Astrocyte (in vitro differentiated cells and primary cell): ENCODE data around the gene SLC7A9. TPM values are rescaled to one million over a fixed set of nuclear protein-coding genes. Genes with fewer than 3 reads are reported as not detected.
A peak's percentile ranks its signal among the peaks of the same experiment; 100 is the strongest.

ENCODE experiments used
- DNase-seq: peaks from one replicate; pipeline ENCODE4 v3.0.0-alpha.2; 2010; ENCODE audit warnings: low read depth
- FAIRE-seq: peaks from 2 replicates; lab custom pipeline; 2011; peaks lifted over from hg19 to GRCh38; lab: Jason Lieb, UNC
- H2AFZ ChIP-seq: 2 replicates; pipeline ENCODE4 v1.6.0; 2012; ENCODE audit warnings: low read depth, low read length, inconsistent platforms
- H3K27ac ChIP-seq: 2 replicates; pipeline ENCODE4 v1.5.1; 2011; ENCODE audit warnings: low read depth, low read length, inconsistent platforms
- H3K27me3 ChIP-seq: 2 replicates; pipeline ENCODE4 v1.6.0; 2011; ENCODE audit warnings: low read length, inconsistent platforms; ENCODE audit not compliant: insufficient read depth
- H3K36me3 ChIP-seq: 2 replicates; pipeline ENCODE4 v1.5.1; 2011; ENCODE audit warnings: low read length, inconsistent platforms; ENCODE audit not compliant: insufficient read depth
- H3K4me1 ChIP-seq: 2 replicates; pipeline ENCODE4 v1.5.1; 2011; ENCODE audit warnings: low read length, inconsistent platforms; ENCODE audit not compliant: insufficient read depth
- H3K4me2 ChIP-seq: 2 replicates; pipeline ENCODE4 v1.6.0; 2012; ENCODE audit warnings: low read length, inconsistent platforms
- H3K4me3 ChIP-seq: 2 replicates; pipeline ENCODE4 v1.5.1; 2011; ENCODE audit warnings: low read depth, mild to moderate bottlenecking, low read length, inconsistent platforms; ENCODE audit not compliant: insufficient read depth
- H3K79me2 ChIP-seq: 2 replicates; pipeline ENCODE4 v1.6.0; 2012; ENCODE audit warnings: mild to moderate bottlenecking, low read length, inconsistent platforms; ENCODE audit not compliant: insufficient read depth
- H3K9ac ChIP-seq: 2 replicates; pipeline ENCODE4 v1.6.0; 2012; ENCODE audit warnings: mild to moderate bottlenecking, low read length, inconsistent platforms
- H3K9me3 ChIP-seq: 2 replicates; pipeline ENCODE4 v1.5.1; 2012; ENCODE audit warnings: low read depth, mild to moderate bottlenecking, low read length, inconsistent platforms; ENCODE audit not compliant: insufficient read depth
- H4K20me1 ChIP-seq: 2 replicates; pipeline ENCODE4 v1.6.0; 2012; ENCODE audit warnings: low read length, inconsistent platforms; ENCODE audit not compliant: insufficient read depth
- H3K27ac Mint-ChIP-seq: one replicate; pipeline ENCODE4 v1.8.0; 2021; ENCODE audit warnings: mild to moderate bottlenecking, mixed read lengths; ENCODE audit not compliant: unreplicated experiment
- H3K27me3 Mint-ChIP-seq: one replicate; pipeline ENCODE4 v1.8.0; 2021; ENCODE audit warnings: low read depth, mixed read lengths; ENCODE audit not compliant: unreplicated experiment
- H3K36me3 Mint-ChIP-seq: one replicate; pipeline ENCODE4 v1.8.0; 2021; ENCODE audit warnings: low read depth, mixed read lengths; ENCODE audit not compliant: unreplicated experiment
- H3K4me1 Mint-ChIP-seq: one replicate; pipeline ENCODE4 v1.8.0; 2021; ENCODE audit warnings: low read depth, mixed read lengths; ENCODE audit not compliant: unreplicated experiment
- H3K4me3 Mint-ChIP-seq: one replicate; pipeline ENCODE4 v1.8.0; 2021; ENCODE audit warnings: mild to moderate bottlenecking, moderate library complexity, mixed read lengths; ENCODE audit not compliant: unreplicated experiment
- H3K9me3 Mint-ChIP-seq: one replicate; pipeline ENCODE4 v1.8.0; 2021; ENCODE audit warnings: mild to moderate bottlenecking, mixed read lengths; ENCODE audit not compliant: unreplicated experiment
- EZH2 ChIP-seq: IDR thresholded peaks from 2 replicates; pipeline ENCODE4 v1.6.1; 2012; ENCODE audit warnings: mild to moderate bottlenecking, low read length, inconsistent platforms; ENCODE audit not compliant: insufficient read depth
- total RNA-seq: library from RNA; stranded (reverse); gene quantifications from 2 replicates; pipeline ENCODE4 v1.2.1, GENCODE V29; 2021
- TF ChIP-seq, protein P1 (sequence below): IDR thresholded peaks from 2 replicates; pipeline ENCODE4 v1.5.1; 2011; ENCODE audit warnings: low read depth, mild to moderate bottlenecking, inconsistent platforms, low read length, moderate library complexity; ENCODE audit not compliant: insufficient read depth

SLC7A9 gene
- total RNA-seq, 1 donor from 2014 or later, result 0.45 TPM

DNA sequence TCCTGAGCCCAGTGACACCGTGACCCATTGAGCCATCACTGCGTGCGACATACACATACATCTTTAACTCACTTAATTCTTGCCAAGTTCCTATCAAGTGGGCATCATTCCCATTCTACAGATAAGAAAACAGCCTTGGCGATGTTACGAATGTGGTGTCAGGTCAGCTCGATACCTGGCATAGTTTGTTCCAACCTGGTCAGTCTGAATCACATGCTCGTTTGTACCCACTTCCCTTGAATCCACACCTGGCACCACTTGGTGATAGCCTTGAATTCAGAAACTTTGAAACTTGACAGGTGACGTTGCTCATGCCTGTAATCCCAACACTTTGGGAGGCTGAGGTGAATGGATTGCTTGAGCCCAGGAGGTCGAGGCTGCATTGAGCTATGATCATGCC is 59.1 kb downstream of the SLC7A9 start:
- Mint-ChIP-seq H3K27me3 (peaks cover 26% of the 10 kb centered on the region), H3K4me1 (no peaks in the 10 kb centered on the region), H3K27ac (no peak overlapping the region), H3K4me3 (no peak overlapping the region), H3K36me3 (no peaks in the 10 kb centered on the region), H3K9me3 (no peaks in the 10 kb centered on the region)
- Histone ChIP-seq H3K27me3 (no peaks in the 10 kb centered on the region), H3K9ac (no peak overlapping the region), H3K79me2 (no peaks in the 10 kb centered on the region), H4K20me1 (no peaks in the 10 kb centered on the region), H2AFZ (no peak overlapping the region), H3K4me1 (no peaks in the 10 kb centered on the region), H3K36me3 (no peaks in the 10 kb centered on the region), H3K4me2 (no peak overlapping the region), H3K9me3 (peaks cover 3% of the 10 kb centered on the region), H3K27ac (no peak overlapping the region), H3K4me3 (no peak overlapping the region)
- no peak for DNase-seq
- FAIRE-seq, result no peak
- TF ChIP-seq EZH2, result no peak
- TF ChIP-seq, protein P1, sequence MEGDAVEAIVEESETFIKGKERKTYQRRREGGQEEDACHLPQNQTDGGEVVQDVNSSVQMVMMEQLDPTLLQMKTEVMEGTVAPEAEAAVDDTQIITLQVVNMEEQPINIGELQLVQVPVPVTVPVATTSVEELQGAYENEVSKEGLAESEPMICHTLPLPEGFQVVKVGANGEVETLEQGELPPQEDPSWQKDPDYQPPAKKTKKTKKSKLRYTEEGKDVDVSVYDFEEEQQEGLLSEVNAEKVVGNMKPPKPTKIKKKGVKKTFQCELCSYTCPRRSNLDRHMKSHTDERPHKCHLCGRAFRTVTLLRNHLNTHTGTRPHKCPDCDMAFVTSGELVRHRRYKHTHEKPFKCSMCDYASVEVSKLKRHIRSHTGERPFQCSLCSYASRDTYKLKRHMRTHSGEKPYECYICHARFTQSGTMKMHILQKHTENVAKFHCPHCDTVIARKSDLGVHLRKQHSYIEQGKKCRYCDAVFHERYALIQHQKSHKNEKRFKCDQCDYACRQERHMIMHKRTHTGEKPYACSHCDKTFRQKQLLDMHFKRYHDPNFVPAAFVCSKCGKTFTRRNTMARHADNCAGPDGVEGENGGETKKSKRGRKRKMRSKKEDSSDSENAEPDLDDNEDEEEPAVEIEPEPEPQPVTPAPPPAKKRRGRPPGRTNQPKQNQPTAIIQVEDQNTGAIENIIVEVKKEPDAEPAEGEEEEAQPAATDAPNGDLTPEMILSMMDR, result no peak

DNA sequence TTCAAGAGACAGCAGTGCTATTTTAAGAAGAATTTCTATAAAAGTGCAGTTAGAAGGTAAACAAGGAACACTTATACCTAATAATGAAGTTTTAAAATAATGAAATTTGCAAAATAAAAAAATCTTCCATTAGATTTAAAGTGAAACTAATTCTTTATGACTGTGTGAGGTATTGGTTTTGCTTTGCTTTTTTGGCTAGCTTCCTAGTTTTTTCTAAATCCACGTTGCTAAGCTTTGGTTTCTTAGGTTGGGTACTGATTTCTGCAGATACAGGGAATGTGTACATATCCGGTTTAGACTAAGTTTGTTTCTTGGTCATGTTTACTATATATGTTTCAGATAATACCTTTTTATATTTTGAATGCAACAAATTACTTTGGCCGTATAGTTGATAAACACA is 59.8 kb downstream of the SLC7A9 start:
- H3K4me2 ChIP-seq, result no peak overlapping the region
- Mint-ChIP-seq H3K4me1 (no peaks in the 10 kb centered on the region), H3K9me3 (no peaks in the 10 kb centered on the region), H3K36me3 (no peaks in the 10 kb centered on the region), H3K27ac (no peak overlapping the region), H3K4me3 (no peak overlapping the region), H3K27me3 (peaks cover 22% of the 10 kb centered on the region)
- no peak overlapping the region for H3K27ac ChIP-seq
- TF ChIP-seq, protein P1, result no peak
- TF ChIP-seq EZH2, result no peak
- H3K9me3 ChIP-seq, result peaks cover 3% of the 10 kb centered on the region
- no peaks in the 10 kb centered on the region for H3K4me1 ChIP-seq
- FAIRE-seq (no peak), DNase-seq (no peak)
- no peak overlapping the region for H3K9ac ChIP-seq
- H3K4me3 ChIP-seq, result no peak overlapping the region
- H2AFZ ChIP-seq, result no peak overlapping the region
- no peaks in the 10 kb centered on the region for H4K20me1 ChIP-seq
- no peaks in the 10 kb centered on the region for H3K27me3 ChIP-seq
- no peaks in the 10 kb centered on the region for H3K36me3 ChIP-seq
- no peaks in the 10 kb centered on the region for H3K79me2 ChIP-seq

DNA sequence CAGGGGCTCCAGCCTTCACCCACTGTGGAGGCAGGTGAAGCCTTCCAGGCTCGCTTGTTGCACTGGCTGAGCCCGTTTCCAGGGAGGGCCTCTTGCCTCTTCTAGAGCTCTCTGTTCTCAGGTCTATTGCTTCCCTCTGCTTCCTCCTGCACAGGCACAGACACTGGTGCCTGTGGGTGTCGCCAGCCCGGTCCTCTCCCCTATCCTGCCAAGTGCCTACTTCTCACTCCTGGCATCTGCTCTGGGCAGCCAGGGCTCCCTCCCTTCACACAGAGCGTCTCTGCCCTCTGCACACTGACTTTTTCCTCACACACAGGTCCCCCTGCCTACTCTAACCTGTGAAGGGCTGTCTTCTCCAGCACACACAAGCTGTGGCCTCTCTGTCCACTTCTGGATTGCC is 60.3 kb downstream of the SLC7A9 start:
- Histone ChIP-seq H2AFZ (no peak overlapping the region), H3K4me3 (no peak overlapping the region), H4K20me1 (no peaks in the 10 kb centered on the region), H3K36me3 (no peaks in the 10 kb centered on the region), H3K27me3 (no peaks in the 10 kb centered on the region), H3K4me2 (no peak overlapping the region), H3K79me2 (no peaks in the 10 kb centered on the region), H3K9me3 (peaks cover 3% of the 10 kb centered on the region), H3K9ac (no peak overlapping the region), H3K4me1 (no peaks in the 10 kb centered on the region), H3K27ac (no peak overlapping the region)
- peaks cover 20% of the 10 kb centered on the region for H3K27me3 Mint-ChIP-seq
- DNase-seq (no peak), FAIRE-seq (no peak)
- TF ChIP-seq EZH2, result no peak
- TF ChIP-seq, protein P1, result no peak
- H3K4me1 Mint-ChIP-seq, result no peaks in the 10 kb centered on the region
- H3K36me3 Mint-ChIP-seq, result no peaks in the 10 kb centered on the region
- H3K27ac Mint-ChIP-seq, result no peak overlapping the region
- H3K4me3 Mint-ChIP-seq, result peak overlapping the region; percentile 28
- H3K9me3 Mint-ChIP-seq, result no peaks in the 10 kb centered on the region
